Mucosa of descending colon (tissue), 3 donors: ENCODE data around the gene CYP2A7. TPM values are rescaled to one million over a fixed set of nuclear protein-coding genes. Genes with fewer than 3 reads are reported as not detected.
"Not testable (repeated sequence)": the region's sequence is repeated elsewhere in the genome, so short reads cannot be mapped to it uniquely, and the experiment has no call there.

Source experiments
- ATAC-seq: fragments of 200-7000 bp; cut with Tn5 transposase; one replicate; pipeline ENCODE4 v1.9.1; 2020; ENCODE audit warnings: mild to moderate bottlenecking, moderate library complexity
- DNase-seq, 3 donors: peaks; one replicate each; pipeline ENCODE4 v3.0.0-alpha.2; 2020
- H3K36me3 ChIP-seq: fragments of 200-600 bp; one replicate; pipeline ENCODE4 v1.8.0; 2021; ENCODE audit warnings: low read depth, mild to moderate bottlenecking
- H3K4me1 ChIP-seq: fragments of 200-600 bp; one replicate; pipeline ENCODE4 v1.8.0; 2021; ENCODE audit warnings: low read depth, mild to moderate bottlenecking
- H3K4me3 ChIP-seq: fragments of 200-600 bp; one replicate; pipeline ENCODE4 v1.8.0; 2021; ENCODE audit warnings: mild to moderate bottlenecking
- H3K9me3 ChIP-seq: fragments of 200-600 bp; one replicate; pipeline ENCODE4 v1.8.0; 2021; ENCODE audit warnings: mild to moderate bottlenecking
- intact Hi-C, 2 donors: fragments of 100-400 bp; cut with DNase I in 1 of 2; cut with micrococcal nuclease in 1 of 2; formaldehyde crosslinking; loops; one replicate each; pipeline versions ENCODE4 v1.11.0 to v1.11.1; 2022; cut with DNase I, micrococcal nuclease
- total RNA-seq, 3 donors: library from RNA; stranded (reverse); fragmentation: NEBNext Ultra II Directional in 2 of 3; extraction: Animal tissue kit (Norgen Biotek cat#: 25700) in 2 of 3; gene quantifications; one replicate each; pipeline versions ENCODE4 v1.2.1 to v1.2.4, GENCODE V29; 2021 to 2023
- TF ChIP-seq, protein P1 (sequence below): fragments of 200-600 bp; IDR thresholded peaks from one replicate; pipeline ENCODE4 v1.8.0; 2022; ENCODE audit warnings: antibody characterized with exemption, mild to moderate bottlenecking
- donor health status: DM: no; HTN: no; CAD: no; lungs with moderate emphysema.
- donor health status: DM: no; HTN: no; CAD: no.
- donor health status: DM: no; HTN: yes; CAD: no.

Gene CYP2A7
- total RNA-seq, 3 donors from 2014 or later: not detected

DNA sequence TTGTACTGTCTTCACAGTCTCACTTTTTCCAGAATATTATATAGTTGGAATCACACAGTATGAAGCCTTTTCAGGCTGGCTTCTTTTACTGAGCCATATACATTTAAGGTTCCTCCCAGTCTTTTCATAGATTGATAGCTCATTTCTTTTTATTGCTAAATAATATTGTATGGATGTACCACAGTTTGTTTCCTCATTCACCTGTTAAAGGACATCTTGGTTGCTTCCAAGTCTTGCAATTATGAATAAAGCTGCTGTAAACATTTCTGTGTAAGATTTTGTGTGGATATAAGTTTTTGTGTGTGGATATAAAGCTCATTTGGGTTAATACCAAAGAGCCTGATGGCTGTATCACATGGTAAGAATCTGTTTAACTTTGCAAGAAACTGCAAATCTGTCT lies 24.5 kb upstream of the CYP2A7 start:
- intact Hi-C loops: no loop called here
- H3K9me3 ChIP-seq: no peaks in the 10 kb centered on the region
- H3K4me3 ChIP-seq: no peak overlapping the region
- ATAC-seq: no peak
- DNase-seq: no peak
- H3K4me1 ChIP-seq: no peaks in the 10 kb centered on the region
- TF ChIP-seq, protein P1, sequence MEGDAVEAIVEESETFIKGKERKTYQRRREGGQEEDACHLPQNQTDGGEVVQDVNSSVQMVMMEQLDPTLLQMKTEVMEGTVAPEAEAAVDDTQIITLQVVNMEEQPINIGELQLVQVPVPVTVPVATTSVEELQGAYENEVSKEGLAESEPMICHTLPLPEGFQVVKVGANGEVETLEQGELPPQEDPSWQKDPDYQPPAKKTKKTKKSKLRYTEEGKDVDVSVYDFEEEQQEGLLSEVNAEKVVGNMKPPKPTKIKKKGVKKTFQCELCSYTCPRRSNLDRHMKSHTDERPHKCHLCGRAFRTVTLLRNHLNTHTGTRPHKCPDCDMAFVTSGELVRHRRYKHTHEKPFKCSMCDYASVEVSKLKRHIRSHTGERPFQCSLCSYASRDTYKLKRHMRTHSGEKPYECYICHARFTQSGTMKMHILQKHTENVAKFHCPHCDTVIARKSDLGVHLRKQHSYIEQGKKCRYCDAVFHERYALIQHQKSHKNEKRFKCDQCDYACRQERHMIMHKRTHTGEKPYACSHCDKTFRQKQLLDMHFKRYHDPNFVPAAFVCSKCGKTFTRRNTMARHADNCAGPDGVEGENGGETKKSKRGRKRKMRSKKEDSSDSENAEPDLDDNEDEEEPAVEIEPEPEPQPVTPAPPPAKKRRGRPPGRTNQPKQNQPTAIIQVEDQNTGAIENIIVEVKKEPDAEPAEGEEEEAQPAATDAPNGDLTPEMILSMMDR: no peak
- no peaks in the 10 kb centered on the region for H3K36me3 ChIP-seq

DNA sequence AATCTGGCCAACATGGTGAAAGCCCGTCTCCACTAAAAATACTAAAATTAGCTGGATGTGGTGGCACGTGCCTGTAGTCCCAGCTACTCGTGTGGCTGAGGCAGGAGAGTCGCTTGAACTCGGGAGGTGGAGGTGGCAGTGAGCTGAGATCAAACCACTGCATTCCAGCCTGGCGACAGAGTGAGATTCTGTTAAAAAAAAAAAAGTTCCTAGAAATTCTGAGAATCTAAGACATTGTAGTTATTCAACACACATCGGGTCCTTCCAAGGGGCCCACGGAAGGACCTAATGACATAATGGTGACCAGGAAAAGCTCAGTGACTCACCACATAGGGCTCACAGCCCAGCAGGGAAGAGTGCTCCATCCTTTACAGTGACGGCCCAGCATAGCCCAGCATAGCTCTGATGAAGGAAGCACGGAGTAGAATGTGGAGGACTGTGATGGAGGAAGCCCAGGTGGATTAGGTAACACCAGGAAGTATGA lies 22.7 kb upstream of the CYP2A7 start:
- H3K4me3 ChIP-seq, DNase-seq, H3K4me1 ChIP-seq, H3K36me3 ChIP-seq, H3K9me3 ChIP-seq, intact Hi-C loops: not testable (repeated sequence)
- ATAC-seq: peak; percentile 51

DNA sequence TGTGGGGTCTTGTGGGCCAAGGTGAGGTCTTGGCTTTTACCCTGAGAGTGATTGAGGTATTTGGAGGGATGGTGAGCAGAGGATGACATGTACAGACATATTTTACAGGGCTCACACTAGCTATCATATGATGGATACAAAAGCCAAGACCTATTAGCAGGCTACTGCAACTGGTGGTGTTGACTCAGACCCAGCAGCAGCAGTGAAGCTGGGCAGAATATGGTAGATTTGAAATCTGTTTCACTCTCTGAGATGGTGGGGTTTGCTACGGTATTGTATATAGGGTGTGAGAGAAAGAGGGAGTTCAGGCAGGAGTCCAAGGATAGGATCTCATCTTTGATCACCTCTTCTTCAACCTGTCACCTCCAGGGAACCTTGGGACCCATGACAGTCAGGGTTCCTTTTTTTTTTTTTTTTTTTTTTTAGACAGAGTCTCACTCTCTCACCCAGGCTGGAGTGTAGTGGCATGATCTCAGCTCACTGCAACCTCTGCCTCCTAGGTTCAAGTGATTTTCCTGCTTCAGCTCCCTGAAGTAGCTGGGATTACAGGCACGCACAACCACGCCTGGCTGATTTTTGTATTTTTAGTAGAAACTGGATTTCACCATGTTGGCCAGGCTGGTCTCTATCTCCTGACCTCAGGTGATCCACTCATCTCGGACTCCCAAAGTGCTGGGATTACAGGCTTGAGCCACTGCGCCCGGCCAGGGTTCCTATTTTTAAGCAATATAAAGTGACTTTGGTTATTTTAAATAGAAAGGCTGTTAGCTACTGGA lies 20.1 kb upstream of the CYP2A7 start:
- H3K4me3 ChIP-seq, H3K9me3 ChIP-seq, intact Hi-C loops, H3K4me1 ChIP-seq, H3K36me3 ChIP-seq, DNase-seq, ATAC-seq: not testable (repeated sequence)

DNA sequence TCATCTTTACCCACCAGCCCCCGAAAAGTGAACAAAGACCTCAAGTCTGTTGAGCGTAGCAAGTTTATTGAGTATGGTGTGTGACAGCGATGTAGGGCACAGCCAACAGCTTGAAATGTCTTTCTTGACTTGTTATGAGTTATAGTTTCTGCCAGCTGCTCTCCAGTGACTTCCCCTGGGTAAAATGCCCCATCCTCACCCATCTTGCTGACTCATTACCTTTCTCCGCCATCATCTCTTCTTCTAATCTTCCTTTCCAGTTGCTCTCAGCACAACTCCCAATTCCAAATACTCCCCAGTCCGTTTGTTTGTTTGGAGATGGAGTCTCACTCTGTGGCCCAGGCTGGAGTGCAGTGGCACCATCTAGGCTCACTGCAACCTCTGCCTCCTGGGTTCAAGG lies 18.5 kb upstream of the CYP2A7 start:
- ATAC-seq, intact Hi-C loops, H3K4me1 ChIP-seq: not testable (repeated sequence)

DNA sequence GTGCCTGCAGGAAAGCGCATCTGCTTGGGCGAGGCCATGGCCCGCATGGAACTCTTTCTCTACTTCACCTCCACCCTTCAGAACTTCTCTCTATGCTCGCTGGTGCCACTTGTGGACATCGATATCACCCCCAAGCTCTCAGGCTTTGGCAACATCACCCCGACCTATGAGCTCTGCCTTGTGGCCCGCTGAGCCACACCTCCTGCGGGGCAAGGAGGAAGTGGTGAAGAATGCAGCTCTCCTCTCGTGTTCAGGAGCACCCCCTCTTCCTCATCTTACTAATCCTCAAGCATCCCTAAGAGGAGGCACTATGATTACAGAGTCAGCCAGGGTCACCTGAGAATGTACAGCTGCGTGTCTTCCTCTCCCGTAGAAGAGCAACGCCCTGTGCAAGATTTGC lies 17.9 kb upstream of the CYP2A7 start:
- H3K36me3 ChIP-seq, H3K9me3 ChIP-seq, intact Hi-C loops, H3K4me3 ChIP-seq, H3K4me1 ChIP-seq, DNase-seq: not testable (repeated sequence)
- peak; percentile 27 for ATAC-seq

More for the DNA sequence above, 18.5 kb upstream of the CYP2A7 start:
- not testable (repeated sequence) for H3K4me3 ChIP-seq, DNase-seq, H3K9me3 ChIP-seq, H3K36me3 ChIP-seq

DNA sequence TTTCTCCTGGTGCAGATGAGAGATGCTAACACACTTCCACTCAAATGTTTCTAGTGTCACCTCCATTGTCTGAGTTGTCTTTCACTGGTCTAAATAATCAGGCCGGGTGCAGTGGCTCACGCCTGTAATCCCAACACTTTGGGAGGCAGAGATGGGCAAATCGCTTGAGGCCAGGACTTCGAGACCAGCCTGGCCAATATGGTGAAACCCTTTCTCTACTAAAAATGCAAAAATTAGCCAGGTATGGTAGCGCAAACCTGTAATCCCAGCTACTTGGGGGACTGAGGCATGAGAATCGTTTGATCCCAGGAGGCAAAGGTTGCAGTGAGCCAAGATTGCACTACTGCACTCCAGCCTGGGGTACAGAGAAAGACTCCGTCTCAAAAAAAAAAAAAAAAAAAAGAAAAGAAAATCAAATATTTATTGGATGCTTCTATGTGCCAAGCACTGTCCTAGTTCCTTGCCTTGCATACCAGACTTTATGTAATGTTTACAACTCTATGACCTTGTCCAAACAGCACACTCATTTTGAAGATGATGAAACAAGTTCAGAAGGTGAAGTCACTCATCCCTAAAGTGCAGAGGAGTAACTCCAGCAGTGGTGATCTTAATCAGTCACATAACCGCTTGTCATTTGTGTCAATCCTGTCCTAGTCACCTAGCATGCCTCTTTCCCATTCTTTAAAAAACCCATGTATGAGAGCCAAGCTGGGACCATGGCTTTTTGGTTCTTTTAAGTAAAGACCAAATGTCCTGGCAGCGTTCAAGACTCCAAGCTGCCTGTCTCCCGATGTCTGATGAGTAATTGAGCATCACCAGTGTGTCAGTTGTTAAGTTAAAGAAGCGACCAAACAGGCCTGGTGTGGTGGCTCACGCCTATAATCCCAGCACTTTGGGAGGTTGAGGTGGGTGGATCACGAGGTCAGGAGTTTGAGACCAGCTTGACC lies 15.1 kb upstream of the CYP2A7 start:
- H3K36me3 ChIP-seq, H3K4me3 ChIP-seq, DNase-seq, H3K9me3 ChIP-seq, ATAC-seq, H3K4me1 ChIP-seq, intact Hi-C loops: not testable (repeated sequence)

DNA sequence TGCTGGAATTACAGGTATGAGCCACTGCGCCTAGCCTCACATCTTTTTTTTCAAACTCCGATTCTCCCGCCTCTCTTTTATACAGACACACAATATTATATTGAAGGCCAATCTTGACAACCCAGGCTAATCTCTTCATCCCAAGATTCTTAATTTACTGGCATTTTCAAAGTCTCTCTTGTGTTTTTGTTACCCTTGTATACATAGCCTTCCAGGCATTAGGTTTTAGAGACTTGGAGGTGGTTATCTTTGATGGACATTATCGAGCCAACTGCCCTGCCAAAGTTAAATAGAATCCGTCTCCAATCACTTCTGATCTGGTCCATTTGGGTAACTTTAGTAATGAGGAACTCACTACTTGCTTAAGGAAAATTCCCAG lies 14.4 kb upstream of the CYP2A7 start:
- no peak for DNase-seq
- Histone ChIP-seq H3K4me3 (no peak overlapping the region), H3K9me3 (no peaks in the 10 kb centered on the region), H3K36me3 (no peaks in the 10 kb centered on the region), H3K4me1 (no peaks in the 10 kb centered on the region)
- TF ChIP-seq, protein P1: no peak
- no peak for ATAC-seq
- intact Hi-C loops: no loop called here

DNA sequence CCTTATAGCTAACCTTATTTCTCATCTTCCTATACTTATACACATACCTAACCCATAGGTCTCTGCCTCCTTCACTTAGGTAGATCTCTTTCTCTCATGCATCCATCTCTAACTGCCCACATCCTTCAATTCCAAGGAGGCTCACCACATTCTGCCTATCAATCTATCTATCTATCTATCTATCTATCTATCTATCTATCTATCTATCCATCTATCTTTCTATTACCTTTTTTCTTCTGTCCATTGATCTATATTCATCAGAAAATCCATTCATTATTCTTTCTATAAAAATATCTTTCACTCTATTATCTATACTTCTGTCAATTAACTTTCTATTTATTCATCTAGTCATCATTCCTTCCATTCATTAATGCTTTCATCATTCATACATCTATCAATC lies 11.1 kb upstream of the CYP2A7 start:
- Histone ChIP-seq H3K36me3 (no peaks in the 10 kb centered on the region), H3K4me1 (no peaks in the 10 kb centered on the region), H3K9me3 (no peaks in the 10 kb centered on the region), H3K4me3 (no peak overlapping the region)
- TF ChIP-seq, protein P1: no peak
- intact Hi-C loops: no loop called here
- no peak for ATAC-seq
- DNase-seq: no peak
